Breast epithelium (tissue), 3 donors: Measurements from ENCODE around the gene FOCAD.

ENCODE experiments used
- POLR2A ChIP-seq: fragments of 450-650 bp; IDR thresholded peaks from one replicate; pipeline ENCODE4 v1.6.1; 2016; ENCODE audit warnings: antibody characterized with exemption, mild to moderate bottlenecking, moderate library complexity
- TF ChIP-seq, protein P1 (sequence below), 3 donors: fragments of 450-650 bp; IDR thresholded peaks; one replicate each; pipeline ENCODE4 v1.5.1; 2016 to 2017; ENCODE audit warnings: antibody characterized with exemption in 3 of 3, mild to moderate bottlenecking in 3 of 3, moderate library complexity in 3 of 3

GRCh38 chr9:20941174-20941690, 257.2 kb downstream of the FOCAD start:
- TF ChIP-seq, protein P1, sequence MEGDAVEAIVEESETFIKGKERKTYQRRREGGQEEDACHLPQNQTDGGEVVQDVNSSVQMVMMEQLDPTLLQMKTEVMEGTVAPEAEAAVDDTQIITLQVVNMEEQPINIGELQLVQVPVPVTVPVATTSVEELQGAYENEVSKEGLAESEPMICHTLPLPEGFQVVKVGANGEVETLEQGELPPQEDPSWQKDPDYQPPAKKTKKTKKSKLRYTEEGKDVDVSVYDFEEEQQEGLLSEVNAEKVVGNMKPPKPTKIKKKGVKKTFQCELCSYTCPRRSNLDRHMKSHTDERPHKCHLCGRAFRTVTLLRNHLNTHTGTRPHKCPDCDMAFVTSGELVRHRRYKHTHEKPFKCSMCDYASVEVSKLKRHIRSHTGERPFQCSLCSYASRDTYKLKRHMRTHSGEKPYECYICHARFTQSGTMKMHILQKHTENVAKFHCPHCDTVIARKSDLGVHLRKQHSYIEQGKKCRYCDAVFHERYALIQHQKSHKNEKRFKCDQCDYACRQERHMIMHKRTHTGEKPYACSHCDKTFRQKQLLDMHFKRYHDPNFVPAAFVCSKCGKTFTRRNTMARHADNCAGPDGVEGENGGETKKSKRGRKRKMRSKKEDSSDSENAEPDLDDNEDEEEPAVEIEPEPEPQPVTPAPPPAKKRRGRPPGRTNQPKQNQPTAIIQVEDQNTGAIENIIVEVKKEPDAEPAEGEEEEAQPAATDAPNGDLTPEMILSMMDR (IDR thresholded peaks at IDR 0.05) = peak; percentile 37 to 76 (median 71)
- TF ChIP-seq POLR2A = no peak
